Skeletal muscle tissue (tissue), 4 donors: ENCODE measurements around the gene ANO1. TPM values are rescaled to one million over a fixed set of nuclear protein-coding genes. Genes with fewer than 3 reads are reported as not detected.
"Not testable (repeated sequence)": the region's sequence is repeated elsewhere in the genome, so short reads cannot be mapped to it uniquely, and the experiment has no call there.

Experiments
- H3K27ac ChIP-seq: one replicate; pipeline ENCODE4 v1.7.0; 2013; ENCODE audit warnings: mild to moderate bottlenecking, low read depth, low read length, inconsistent platforms
- H3K27me3 ChIP-seq, 3 donors: one replicate each; pipeline ENCODE4 v1.7.0; 2013; ENCODE audit warnings: low read length in 3 of 3; ENCODE audit not compliant: control insufficient read depth in 3 of 3, insufficient read depth in 3 of 3
- H3K36me3 ChIP-seq, 3 donors: one replicate each; pipeline ENCODE4 v1.7.0; 2013; ENCODE audit warnings: low read length in 3 of 3; ENCODE audit not compliant: control insufficient read depth in 3 of 3, insufficient read depth in 3 of 3
- H3K4me1 ChIP-seq, 3 donors: one replicate each; pipeline ENCODE4 v1.7.0; 2013; ENCODE audit warnings: low read length in 3 of 3, mild to moderate bottlenecking in 3 of 3; ENCODE audit not compliant: control insufficient read depth in 3 of 3, insufficient read depth in 3 of 3
- H3K4me3 ChIP-seq, 3 donors: one replicate each; pipeline ENCODE4 v1.7.0; 2013; ENCODE audit warnings: low read length in 3 of 3
- H3K9ac ChIP-seq, 3 donors: one replicate each; pipeline ENCODE4 v1.7.0; 2013; ENCODE audit warnings: low read length in 3 of 3, mild to moderate bottlenecking in 3 of 3, moderate library complexity in 2 of 3, low read depth in 1 of 3
- H3K9me3 ChIP-seq, 3 donors: one replicate each; pipeline ENCODE4 v1.7.0; 2013; ENCODE audit warnings: low read length in 3 of 3; ENCODE audit not compliant: control insufficient read depth in 3 of 3
- total RNA-seq: library from RNA; depleted of rRNA; stranded (reverse); fragments of >200 nt; gene quantifications from one replicate; pipeline ENCODE4 v1.2.3, GENCODE V29; 2014
- donor health status: Osteomylitis.

ANO1 gene
- total RNA-seq, 1 donor from 2014 or later: 1.6 TPM

DNA sequence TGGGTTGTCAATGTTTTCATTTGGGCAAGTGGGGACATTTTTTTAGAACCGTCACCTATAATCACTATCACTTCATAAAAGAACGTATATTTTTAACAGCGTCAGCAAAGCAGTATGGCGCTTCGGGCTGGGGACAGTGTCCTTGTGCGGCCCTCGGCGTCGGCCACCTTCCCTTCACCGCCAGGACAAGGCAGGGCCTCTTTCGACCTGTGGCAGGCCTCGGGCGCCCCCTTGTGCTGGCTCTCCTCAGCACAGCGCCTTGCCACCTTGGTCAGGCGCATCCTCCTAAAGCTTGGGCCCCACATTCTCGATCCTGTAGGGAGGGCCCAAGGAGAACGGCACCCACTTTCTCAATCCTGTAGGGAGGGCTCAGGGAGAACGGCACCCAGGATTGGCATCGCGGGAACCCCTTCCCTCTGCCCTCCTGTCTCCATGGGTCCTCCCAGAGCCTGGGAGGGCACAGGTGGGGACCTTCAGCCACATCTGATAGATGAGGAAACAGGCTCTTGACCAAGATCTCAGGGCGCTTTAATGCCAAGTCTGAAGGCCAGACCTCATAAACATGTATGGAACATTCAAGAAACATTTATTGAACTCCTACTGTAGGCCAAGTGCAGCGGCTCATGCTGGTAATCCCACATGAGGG lies 113.5 kb downstream of the ANO1 start:
- Histone ChIP-seq H3K9me3 (no peaks in the 10 kb centered on the region), H3K27ac (no peak overlapping the region), H3K36me3 (peaks cover 0 to 4% (median 0%) of the 10 kb centered on the region in 3 donors), H3K27me3 (peaks cover 0 to 26% (median 4%) of the 10 kb centered on the region in 3 donors), H3K4me3 (no peak overlapping the region), H3K9ac (peak overlapping the region in 1 of 3 donors; percentile 8), H3K4me1 (peaks cover 0 to 9% (median 7%) of the 10 kb centered on the region in 3 donors)

DNA sequence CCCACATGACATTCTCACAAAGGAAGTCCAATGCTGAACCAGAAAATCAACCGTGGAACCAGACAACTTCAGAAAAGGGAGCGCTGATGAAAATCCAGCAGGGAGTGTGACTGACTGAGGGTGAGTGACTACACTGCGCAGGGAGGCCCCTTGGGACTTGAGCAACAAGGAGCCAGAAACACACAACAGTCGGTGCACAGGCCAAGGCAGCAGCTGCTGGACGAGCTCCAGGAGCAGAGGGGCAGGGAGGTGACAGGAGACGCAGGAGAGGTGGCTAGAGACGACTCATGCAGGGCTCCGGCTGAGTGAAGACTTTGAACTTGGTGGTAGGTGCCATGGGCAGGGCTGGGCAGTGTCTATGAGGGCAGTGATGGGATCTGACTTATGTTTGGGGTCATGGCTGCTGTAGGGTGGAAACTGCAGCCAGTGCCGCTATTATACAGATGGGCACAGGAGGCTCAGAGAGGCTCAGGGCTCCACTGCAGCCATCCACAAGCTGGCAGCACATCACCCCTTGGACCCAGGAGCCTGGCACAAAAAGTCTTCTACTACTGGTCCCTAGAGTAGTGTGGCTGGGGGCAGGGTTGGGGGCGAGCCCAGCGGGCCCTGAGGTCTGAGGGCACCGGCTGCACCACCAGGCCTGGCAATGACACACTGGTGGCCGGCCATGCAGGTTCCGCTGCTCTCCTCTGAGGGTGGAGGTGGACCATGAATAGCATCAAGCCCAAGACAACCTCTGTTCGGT lies 114.7 kb downstream of the ANO1 start:
- H3K9me3 ChIP-seq: no peaks in the 10 kb centered on the region
- no peak overlapping the region for H3K9ac ChIP-seq
- peaks cover 0 to 9% (median 7%) of the 10 kb centered on the region in 3 donors for H3K4me1 ChIP-seq
- H3K27ac ChIP-seq: no peak overlapping the region
- peaks cover 0 to 4% (median 0%) of the 10 kb centered on the region in 3 donors for H3K36me3 ChIP-seq
- no peak overlapping the region for H3K4me3 ChIP-seq
- H3K27me3 ChIP-seq: peaks cover 0 to 18% (median 4%) of the 10 kb centered on the region in 3 donors

DNA sequence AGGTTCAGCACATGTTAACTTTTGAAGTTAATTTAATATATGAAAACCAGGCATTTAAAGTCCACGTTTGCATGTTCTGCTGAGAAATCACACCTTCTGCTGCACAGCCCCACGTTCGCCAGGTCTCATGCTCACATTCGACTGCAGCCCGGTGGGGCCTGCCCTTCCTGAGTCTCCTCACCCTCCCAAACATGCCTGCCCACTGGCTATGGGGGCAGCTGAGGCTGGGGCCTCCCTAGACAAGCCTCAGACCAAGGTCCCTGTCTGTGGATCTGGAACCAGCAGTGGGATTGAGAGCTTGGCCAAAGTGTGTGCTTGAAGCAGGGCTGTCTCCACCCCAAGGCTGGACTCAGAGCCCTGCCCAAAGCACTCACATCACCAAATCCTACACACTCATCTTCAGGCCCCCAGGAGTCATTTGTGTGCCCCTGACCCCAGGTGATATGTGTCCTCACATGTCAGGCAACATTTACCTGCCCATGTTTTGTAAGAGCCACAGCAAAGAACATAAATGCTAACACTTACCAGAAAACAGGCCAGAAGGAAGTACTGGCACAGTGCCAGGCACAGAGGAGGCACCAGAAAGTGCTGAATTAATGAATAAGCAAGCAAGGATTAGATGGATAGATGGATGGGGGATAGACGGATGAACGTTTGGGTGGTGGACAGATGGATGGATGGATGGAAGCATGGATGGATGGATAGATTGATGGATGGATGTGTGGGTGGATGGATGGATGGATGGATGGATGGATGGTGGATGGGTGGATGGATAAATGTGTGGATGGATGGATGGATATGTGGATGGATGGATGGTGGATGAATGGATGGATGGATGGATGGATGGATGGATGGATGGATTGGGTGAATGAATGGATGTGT lies 115.5 kb downstream of the ANO1 start:
- peaks cover 0 to 9% (median 7%) of the 10 kb centered on the region in 3 donors for H3K4me1 ChIP-seq
- no peak overlapping the region for H3K9ac ChIP-seq
- no peak overlapping the region for H3K4me3 ChIP-seq
- H3K36me3 ChIP-seq: peaks cover 0 to 4% (median 0%) of the 10 kb centered on the region in 3 donors
- no peak overlapping the region for H3K27ac ChIP-seq
- no peaks in the 10 kb centered on the region for H3K9me3 ChIP-seq
- H3K27me3 ChIP-seq: peaks cover 0 to 17% (median 4%) of the 10 kb centered on the region in 3 donors

DNA sequence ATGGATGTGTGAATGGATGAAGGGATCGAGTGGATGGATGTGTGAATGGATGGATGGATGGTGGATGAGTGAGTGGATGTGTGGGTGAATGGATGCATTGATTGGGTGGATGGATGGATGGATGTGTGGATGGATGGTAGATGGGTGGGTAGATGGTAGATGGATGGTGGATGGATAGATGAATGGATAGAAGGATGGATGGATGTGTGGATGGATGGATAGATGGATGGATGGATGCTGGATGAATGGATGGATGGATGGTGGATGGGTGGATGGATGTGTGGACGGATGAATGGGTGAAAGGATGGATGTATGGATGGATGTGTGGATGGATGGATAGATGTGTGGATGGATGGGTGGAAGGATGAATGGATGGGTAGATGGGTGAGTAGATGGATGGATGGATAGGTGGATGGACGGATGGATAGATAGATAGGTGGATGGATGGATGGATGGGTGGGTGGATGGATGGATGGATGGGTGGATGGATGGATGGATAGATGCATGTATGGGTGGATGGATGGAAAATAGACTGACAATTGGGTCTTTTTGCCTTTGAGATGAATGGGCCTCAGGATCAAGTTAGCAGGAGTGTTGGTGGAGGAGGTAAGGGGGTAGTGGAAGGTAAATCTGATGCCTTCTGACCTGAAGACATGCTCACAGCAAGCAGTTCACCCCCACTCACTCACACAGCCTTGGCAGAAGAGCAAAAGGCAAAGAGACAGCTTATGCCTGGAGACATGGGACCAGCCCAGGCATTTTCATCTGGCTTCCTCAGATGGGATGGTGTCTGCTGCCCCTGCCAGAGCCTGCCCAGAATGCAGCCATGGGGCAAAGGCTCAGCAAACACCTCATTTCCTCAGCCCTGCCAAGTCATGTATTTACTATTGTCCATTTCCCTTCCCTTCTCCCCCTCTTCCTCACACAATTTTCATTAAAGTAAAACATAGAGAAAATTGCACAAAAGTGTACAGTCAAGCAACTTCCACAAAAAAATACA lies 117.0 kb downstream of the ANO1 start:
- no peak overlapping the region for H3K27ac ChIP-seq
- H3K9ac ChIP-seq: no peak overlapping the region
- peaks cover 0 to 9% (median 5%) of the 10 kb centered on the region in 3 donors for H3K4me1 ChIP-seq
- no peaks in the 10 kb centered on the region for H3K9me3 ChIP-seq
- H3K4me3 ChIP-seq: no peak overlapping the region
- H3K36me3 ChIP-seq: no peaks in the 10 kb centered on the region
- H3K27me3 ChIP-seq: peaks cover 0 to 17% (median 4%) of the 10 kb centered on the region in 3 donors

DNA sequence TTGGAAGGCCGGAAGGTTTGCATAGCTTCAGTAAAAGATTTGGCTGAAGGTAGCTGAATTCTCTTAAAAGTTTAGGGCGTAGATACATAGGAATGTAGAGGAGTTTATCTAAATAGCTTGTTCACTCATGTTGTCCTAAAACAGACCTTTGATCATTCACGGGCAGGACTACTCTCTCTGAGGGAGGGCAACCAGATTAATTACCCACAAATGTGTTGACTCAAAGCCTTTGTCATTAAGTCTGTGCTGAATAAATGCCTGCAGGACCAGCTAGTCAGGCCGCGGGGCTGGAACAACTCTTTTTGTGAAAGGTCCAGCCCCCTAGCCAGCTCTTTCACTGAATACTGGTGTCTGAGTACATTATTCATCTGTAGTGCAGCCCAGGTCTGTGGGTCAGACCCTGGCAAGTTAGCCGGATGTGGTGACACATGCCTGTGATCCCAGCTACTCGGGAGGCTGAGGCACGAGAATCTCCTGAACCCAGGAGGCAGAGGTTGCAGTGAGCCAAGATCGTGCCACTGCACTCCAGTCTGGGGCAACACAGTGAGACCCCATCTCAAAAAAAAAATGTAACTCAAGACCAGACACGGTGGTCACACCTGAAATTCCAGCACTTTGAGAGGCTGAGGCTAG lies 122.2 kb downstream of the ANO1 start:
- peaks cover 17 to 19% (median 18%) of the 10 kb centered on the region in 3 donors for H3K4me1 ChIP-seq
- H3K9ac ChIP-seq: no peak overlapping the region
- H3K27ac ChIP-seq: no peak overlapping the region
- peaks cover 3 to 4% (median 3%) of the 10 kb centered on the region in 3 donors for H3K36me3 ChIP-seq
- H3K4me3 ChIP-seq: no peak overlapping the region
- H3K27me3 ChIP-seq: peaks cover 0 to 1% (median 0%) of the 10 kb centered on the region in 3 donors
- no peaks in the 10 kb centered on the region for H3K9me3 ChIP-seq

DNA sequence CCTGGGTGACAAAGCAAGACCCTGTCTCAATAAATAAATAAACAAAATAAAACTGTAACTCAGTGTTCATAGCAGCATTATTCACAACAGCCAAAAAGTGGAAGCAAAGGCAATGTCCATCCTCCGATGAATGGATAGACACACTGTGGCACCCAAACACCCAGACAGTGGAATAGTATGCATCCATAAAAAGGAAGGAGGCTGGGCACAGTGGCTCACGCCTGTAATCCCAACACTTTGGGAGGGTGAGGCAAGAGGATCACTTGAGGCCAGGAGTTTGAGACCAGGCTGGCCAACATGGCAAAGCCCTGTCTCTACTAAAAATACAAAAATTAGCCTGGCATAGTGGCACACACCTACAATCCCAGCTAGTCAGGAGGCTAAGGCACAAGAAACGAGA lies 122.9 kb downstream of the ANO1 start:
- H3K9ac ChIP-seq, H3K27ac ChIP-seq, H3K36me3 ChIP-seq, H3K9me3 ChIP-seq, H3K27me3 ChIP-seq, H3K4me3 ChIP-seq: not testable (repeated sequence)
- H3K4me1 ChIP-seq: peaks cover 17 to 23% (median 18%) of the 10 kb centered on the region in 3 donors

DNA sequence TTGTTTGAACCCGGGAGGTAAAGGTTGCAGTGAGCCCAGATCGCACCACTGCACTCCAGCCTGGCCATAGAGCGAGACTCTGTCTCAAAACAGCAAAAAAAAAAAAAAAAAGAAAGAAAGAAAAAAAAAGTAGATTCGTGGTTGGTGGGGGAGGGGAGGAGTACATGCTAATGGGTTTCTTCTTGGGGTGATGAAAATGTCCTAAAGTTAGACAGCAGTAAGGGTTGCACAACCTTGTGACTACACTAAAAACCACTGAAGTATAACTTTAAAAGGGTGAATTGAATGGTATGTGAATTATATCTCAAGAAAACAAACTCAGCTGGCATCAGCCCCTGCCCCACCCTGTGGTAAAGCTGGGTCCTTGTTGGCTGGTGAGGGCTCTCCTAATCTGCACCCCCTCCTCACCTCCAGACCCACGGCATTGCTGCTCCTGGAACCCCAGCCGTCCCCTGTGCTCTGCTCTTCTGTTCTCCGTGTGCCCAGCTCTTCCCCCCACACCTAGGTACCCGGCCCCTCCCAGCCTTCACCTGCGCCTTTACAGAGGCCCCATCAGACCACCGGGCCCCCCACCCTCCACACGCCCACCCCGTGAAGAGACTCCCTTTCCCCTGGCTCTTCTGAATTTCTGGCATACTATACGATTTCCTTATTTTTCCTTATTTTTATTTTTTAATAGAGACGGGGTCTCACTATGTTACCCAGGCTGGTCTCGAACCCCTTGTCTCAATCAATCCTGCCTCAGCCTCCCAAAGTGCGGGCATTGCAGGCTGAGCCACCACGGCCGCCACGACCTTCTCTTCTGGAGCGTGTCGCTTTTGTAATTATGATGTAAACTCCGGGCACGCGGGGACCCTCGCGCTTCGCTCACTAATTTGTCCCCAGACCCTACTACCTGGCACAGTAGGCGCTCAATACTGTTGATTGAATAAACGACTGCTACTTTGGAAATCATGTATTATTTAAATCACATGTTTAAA lies 124.1 kb downstream of the ANO1 start:
- Histone ChIP-seq H3K27me3 (no peaks in the 10 kb centered on the region), H3K4me3 (peak overlapping the region; percentile 82 to 98 (median 94)), H3K4me1 (peaks cover 17 to 23% (median 18%) of the 10 kb centered on the region in 3 donors), H3K27ac (no peak overlapping the region), H3K36me3 (peaks cover 15 to 17% (median 16%) of the 10 kb centered on the region in 3 donors), H3K9me3 (no peaks in the 10 kb centered on the region), H3K9ac (peak overlapping the region in 2 of 3 donors; percentile 63 to 98)
